Prostate gland (tissue), 2 donors: ENCODE measurements around the gene ATP10D. TPM values are rescaled to one million over a fixed set of nuclear protein-coding genes. Genes with fewer than 3 reads are reported as not detected.
A peak's percentile ranks its signal among the peaks of the same experiment; 100 is the strongest.

Experiments used
- DNase-seq: peaks from one replicate; pipeline ENCODE4 v3.0.0-alpha.2; 2019; ENCODE audit warnings: low spot score
- H3K27ac ChIP-seq, 2 donors: fragments of 200-600 bp; sonication (generic); 2 replicates each; pipeline ENCODE4 v1.5.1; 2017 to 2019
- H3K27me3 ChIP-seq: fragments of 200-600 bp; sonication (generic); replicated peaks from 2 replicates; pipeline ENCODE4 v1.5.1; 2019; ENCODE audit not compliant: insufficient read depth
- H3K36me3 ChIP-seq, 2 donors: fragments of 200-600 bp; sonication (generic); 1 replicate in 1 of 2; 2 replicates in 1 of 2; pipeline versions ENCODE4 v1.5.1 to v1.8.1; 2017 to 2019
- H3K4me1 ChIP-seq: fragments of 200-600 bp; sonication (generic); replicated peaks from 2 replicates; pipeline ENCODE4 v1.5.1; 2019
- H3K4me3 ChIP-seq, 2 donors: fragments of 200-600 bp; sonication (generic); 2 replicates each; pipeline ENCODE4 v1.5.1; 2017 to 2019
- H3K9me3 ChIP-seq: fragments of 200-600 bp; sonication (generic); 2 replicates; pipeline ENCODE4 v1.5.1; 2017
- POLR2A ChIP-seq: fragments of 450-650 bp; IDR thresholded peaks from one replicate; pipeline ENCODE4 v1.6.1; 2016; ENCODE audit warnings: antibody characterized with exemption, mild to moderate bottlenecking
- POLR2AphosphoS5 ChIP-seq: sonication (generic); formaldehyde crosslinking; IDR thresholded peaks from one replicate; pipeline ENCODE4 v1.6.1; 2017; ENCODE audit warnings: antibody characterized with exemption
- WGBS: methylation state at CpG from one replicate; pipeline ENCODE4 v1.1.5; 2018; 5-methylcytosine and 5-hydroxymethylcytosine counted together
- intact Hi-C: fragments of 100-400 bp; cut with DNase I; formaldehyde crosslinking; loops from one replicate; pipeline ENCODE4 v1.14.2; 2022
- total RNA-seq, 2 donors: library from RNA; depleted of rRNA; stranded (reverse); fragments of >200 nt; gene quantifications; one replicate each; pipeline ENCODE4 v1.1.0, GENCODE V29; 2016
- TF ChIP-seq, protein P1 (sequence below), 4 experiments: fragments of 200-600 bp in 2 of 4; fragments of 450-650 bp in 2 of 4; sonication (generic) in 2 of 4; IDR thresholded peaks; 1 replicate in 3 of 4; 2 replicates in 1 of 4; pipeline ENCODE4 v1.5.1; 2016 to 2019; ENCODE audit warnings: antibody characterized with exemption in 4 of 4, mild to moderate bottlenecking in 2 of 4, moderate library complexity in 2 of 4

Gene ATP10D
- 10 to 100 TPM; 10.9 to 17.0 TPM for total RNA-seq

DNA sequence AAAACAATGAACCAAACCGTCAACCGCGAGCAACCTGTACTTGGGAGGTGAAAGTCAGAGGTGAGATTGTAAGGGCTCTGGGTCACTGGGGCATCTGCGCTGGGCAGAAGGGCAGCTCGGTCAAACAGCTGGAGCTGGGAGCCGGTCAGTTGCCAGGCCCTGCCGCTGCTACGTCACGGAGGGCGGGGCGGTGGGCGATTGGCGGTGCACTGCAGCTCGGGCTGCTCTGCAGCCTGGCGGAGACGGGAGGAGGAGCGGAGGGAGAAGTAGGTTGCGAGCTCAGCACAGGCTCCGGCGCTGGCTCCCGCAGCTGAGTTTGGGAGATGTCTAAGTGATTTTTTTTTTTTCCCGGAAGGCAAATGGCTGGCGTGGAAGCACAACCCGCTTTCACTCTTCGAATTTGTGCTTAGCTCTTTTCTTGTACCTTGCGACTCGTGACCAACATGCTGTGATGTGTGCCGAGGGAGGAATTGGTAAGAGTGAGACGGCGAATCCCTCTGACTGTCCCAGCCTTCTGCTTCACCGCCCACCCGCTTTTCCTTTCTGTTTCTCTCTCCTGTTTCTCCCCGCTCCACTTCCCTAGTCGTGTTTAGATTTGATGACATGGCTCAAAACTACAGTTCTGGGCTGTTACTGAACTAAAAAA is at the start of gene ATP10D:
TSS of gene ATP10D (plus strand) at position 229 of the 646 bp plus-strand sequence. CDS start 27,266 bp downstream, outside the sequence.
- peak; percentile 94 for DNase-seq
- Histone ChIP-seq H3K27ac (peak within 1 kb of the TSS; percentile 89 to 95), H3K9me3 (no peaks in the 10 kb centered on the region), H3K4me3 (peak within 1 kb of the TSS; percentile 49 to 54), H3K4me1 (peaks cover 3% of the 10 kb centered on the region), H3K27me3 (no peaks in the 10 kb centered on the region), H3K36me3 (no peaks in the 10 kb centered on the region)
- peak; percentile 92 for TF ChIP-seq POLR2AphosphoS5
- TF ChIP-seq, protein P1, sequence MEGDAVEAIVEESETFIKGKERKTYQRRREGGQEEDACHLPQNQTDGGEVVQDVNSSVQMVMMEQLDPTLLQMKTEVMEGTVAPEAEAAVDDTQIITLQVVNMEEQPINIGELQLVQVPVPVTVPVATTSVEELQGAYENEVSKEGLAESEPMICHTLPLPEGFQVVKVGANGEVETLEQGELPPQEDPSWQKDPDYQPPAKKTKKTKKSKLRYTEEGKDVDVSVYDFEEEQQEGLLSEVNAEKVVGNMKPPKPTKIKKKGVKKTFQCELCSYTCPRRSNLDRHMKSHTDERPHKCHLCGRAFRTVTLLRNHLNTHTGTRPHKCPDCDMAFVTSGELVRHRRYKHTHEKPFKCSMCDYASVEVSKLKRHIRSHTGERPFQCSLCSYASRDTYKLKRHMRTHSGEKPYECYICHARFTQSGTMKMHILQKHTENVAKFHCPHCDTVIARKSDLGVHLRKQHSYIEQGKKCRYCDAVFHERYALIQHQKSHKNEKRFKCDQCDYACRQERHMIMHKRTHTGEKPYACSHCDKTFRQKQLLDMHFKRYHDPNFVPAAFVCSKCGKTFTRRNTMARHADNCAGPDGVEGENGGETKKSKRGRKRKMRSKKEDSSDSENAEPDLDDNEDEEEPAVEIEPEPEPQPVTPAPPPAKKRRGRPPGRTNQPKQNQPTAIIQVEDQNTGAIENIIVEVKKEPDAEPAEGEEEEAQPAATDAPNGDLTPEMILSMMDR (IDR thresholded peaks at IDR 0.05), result peak in 3 of 4 experiments; percentile 13 to 30 (median 29)
- peak; percentile 83 for TF ChIP-seq POLR2A
- intact Hi-C loops, result no loop called here
- under 1% methylated on average over 34 of the region's 34 CpGs for WGBS

DNA sequence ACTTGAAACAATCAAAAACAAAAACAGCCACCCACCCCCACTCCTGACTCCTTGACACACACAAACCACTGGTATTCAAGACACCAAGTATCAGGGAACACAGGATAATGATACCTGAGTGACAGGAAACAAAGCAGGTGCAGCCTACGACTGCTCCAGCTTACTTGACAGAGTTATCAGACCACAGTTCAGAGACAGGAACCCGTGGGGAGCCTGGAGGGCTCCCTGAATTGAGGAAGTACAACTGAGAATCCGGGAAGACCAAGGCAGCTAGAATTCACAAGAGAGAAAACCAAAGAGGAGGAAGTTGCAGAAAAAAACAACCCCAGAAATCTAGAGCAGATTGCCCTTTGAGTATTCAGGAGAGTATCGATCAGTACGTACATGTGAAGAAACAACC is 42.1 kb upstream of the ATP10D start:
- no peak overlapping the region for H3K4me3 ChIP-seq
- no peak overlapping the region for H3K27ac ChIP-seq
- H3K4me1 ChIP-seq, result no peaks in the 10 kb centered on the region
- TF ChIP-seq POLR2A (no peak), POLR2AphosphoS5 (no peak)
- TF ChIP-seq, protein P1 (IDR thresholded peaks at IDR 0.05), result no peak
- no peak for DNase-seq
- no peaks in the 10 kb centered on the region for H3K36me3 ChIP-seq
- 85% methylated on average over 5 of the region's 5 CpGs for WGBS
- H3K9me3 ChIP-seq, result no peaks in the 10 kb centered on the region
- no peaks in the 10 kb centered on the region for H3K27me3 ChIP-seq
- intact Hi-C loops, result no loop called here

DNA sequence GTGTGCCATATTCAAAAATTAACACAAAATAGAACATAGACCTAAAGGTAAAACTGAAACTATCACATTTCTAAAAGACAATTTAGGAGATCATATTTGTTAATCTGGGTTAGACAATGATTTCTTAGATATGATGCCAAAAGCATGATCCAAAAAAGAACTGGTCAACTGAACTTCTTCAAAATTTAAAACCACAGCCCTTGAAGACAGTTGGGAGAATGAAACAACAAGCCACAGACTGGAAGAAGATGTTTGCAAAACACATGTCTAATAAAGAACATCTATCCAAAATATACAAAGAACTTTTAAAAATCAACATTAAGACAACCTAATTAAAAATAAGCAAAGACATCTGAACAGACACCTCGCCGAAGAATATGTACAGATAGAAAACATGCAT is 41.0 kb upstream of the ATP10D start:
- intact Hi-C loops, result no loop called here
- TF ChIP-seq POLR2AphosphoS5, result no peak
- TF ChIP-seq POLR2A, result no peak
- TF ChIP-seq, protein P1 (IDR thresholded peaks at IDR 0.05), result no peak
- WGBS, result 79% methylated on average over 2 of the region's 2 CpGs
- no peak overlapping the region for H3K27ac ChIP-seq
- H3K4me3 ChIP-seq, result no peak overlapping the region
- no peaks in the 10 kb centered on the region for H3K36me3 ChIP-seq
- H3K27me3 ChIP-seq, result no peaks in the 10 kb centered on the region
- DNase-seq, result no peak
- H3K4me1 ChIP-seq, result no peaks in the 10 kb centered on the region
- no peaks in the 10 kb centered on the region for H3K9me3 ChIP-seq

DNA sequence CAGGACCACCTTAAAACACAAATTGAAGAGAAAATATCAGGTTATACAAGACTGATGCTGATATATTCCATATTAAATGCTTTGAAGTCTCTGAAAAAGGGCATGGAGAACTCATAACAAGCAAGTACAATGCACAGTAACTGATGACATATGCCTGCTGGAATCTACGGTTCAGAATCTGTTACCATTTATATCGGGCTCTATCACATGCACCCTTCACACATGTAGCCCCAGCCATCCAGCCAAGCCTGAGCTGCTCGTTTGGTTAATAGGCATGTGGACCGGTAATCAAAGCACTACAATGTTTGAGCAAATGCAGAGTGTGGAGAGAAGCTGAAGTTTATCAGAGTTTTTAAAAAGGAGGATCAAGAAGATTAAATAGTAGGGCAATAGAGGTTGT is 33.4 kb upstream of the ATP10D start:
- H3K36me3 ChIP-seq, result no peaks in the 10 kb centered on the region
- TF ChIP-seq POLR2AphosphoS5, result no peak
- TF ChIP-seq, protein P1 (IDR thresholded peaks at IDR 0.05), result no peak
- TF ChIP-seq POLR2A, result no peak
- 68% methylated on average over 4 of the region's 4 CpGs for WGBS

DNA sequence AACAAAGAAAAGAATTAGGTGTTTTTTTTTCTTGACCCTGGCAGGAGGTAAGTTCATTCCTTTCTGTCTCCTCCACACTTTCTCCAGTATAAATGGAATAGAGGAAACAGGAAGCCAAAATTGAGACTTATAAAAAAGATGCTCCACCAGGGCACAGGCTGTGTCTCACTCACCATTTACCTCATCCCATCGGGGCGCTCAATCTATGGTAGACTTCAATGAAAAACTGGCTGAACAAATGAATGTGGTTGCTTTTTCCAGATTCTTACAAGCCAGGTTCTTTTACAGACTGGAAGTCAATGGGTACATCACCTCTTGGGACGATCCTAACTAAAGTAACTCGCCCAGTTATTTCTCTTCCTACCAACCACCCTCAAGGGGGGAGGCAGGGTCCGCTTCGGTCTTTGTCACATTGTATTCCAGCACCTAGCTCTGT is 22.3 kb upstream of the ATP10D start:
- 5% methylated on average over 6 of the region's 6 CpGs for WGBS
- peak overlapping the region; percentile 80 to 83 for H3K27ac ChIP-seq
- TF ChIP-seq, protein P1 (IDR thresholded peaks at IDR 0.05), result no peak
- TF ChIP-seq POLR2AphosphoS5 (no peak), POLR2A (no peak)
- H3K9me3 ChIP-seq, result no peaks in the 10 kb centered on the region
- no peaks in the 10 kb centered on the region for H3K4me1 ChIP-seq
- H3K27me3 ChIP-seq, result no peaks in the 10 kb centered on the region
- DNase-seq, result no peak
- intact Hi-C loops, result loop anchor here (5.0 kb wide), 1 partner anchor 99 kb away; no protein-coding TSS in a partner anchor
- H3K4me3 ChIP-seq, result peak overlapping the region; percentile 71 to 87
- no peaks in the 10 kb centered on the region for H3K36me3 ChIP-seq

More for the DNA sequence above, 33.4 kb upstream of the ATP10D start:
- H3K27ac ChIP-seq, result no peak overlapping the region
- DNase-seq, result no peak
- no peak overlapping the region for H3K4me3 ChIP-seq
- H3K4me1 ChIP-seq, result no peaks in the 10 kb centered on the region
- H3K9me3 ChIP-seq, result no peaks in the 10 kb centered on the region
- intact Hi-C loops, result no loop called here
- no peaks in the 10 kb centered on the region for H3K27me3 ChIP-seq
